ENCODE results near the gene PCP2. TPM values are rescaled to one million over a fixed set of nuclear protein-coding genes. Genes with fewer than 3 reads are reported as not detected.

PCP2 gene
- total RNA-seq, 1 experiment from 2014 or later: not detected

GRCh38 chr19:7620442-7621412, 12.8 kb downstream of the PCP2 start:
- in situ Hi-C loops (cut with HindIII; ENCODE audit: low pct_unique_long_range_greater_than_20kb, low sequenced_read_pairs): no loop called here
- no TSS peak for BruUV-seq (replicated peaks)
- POLR2A ChIA-PET: no interaction called here

More at GRCh38 chr19:7620442-7621412, 12.8 kb downstream of the PCP2 start:
- Histone ChIP-seq H3K9me3 (ENCODE audit: control insufficient read depth, insufficient read depth, low read depth, low read length) (no peaks in the 10 kb centered on the region), H3K27ac (ENCODE audit: low read length) (no peak overlapping the region), H3K27me3 (ENCODE audit: control insufficient read depth, insufficient read depth, low read length) (no peaks in the 10 kb centered on the region), H3K36me3 (ENCODE audit: control insufficient read depth, insufficient read depth, low read length) (no peaks in the 10 kb centered on the region), H3K4me3 (ENCODE audit: low read depth in 2 of 2, low read length in 2 of 2) (no peak overlapping the region), H3K4me1 (ENCODE audit: control insufficient read depth, insufficient read depth, low read length) (no peaks in the 10 kb centered on the region)
- ATAC-seq (no peak), DNase-seq (ENCODE audit: low read depth, low spot score) (no peak)
- CTCF ChIA-PET: no interaction called here
- TF ChIP-seq REST (IDR thresholded peaks at IDR 0.05; ENCODE audit: insufficient read depth in 1 of 2, low read depth in 2 of 2, low read length in 1 of 2) (no peak), POLR2AphosphoS5 (IDR thresholded peaks at IDR 0.05; ENCODE audit: low read depth, low read length) (no peak), SIN3A (IDR thresholded peaks at IDR 0.05; ENCODE audit: borderline replicate concordance, insufficient read depth, low read depth, low read length) (no peak), TCF7L2 (IDR thresholded peaks at IDR 0.05; ENCODE audit: low read depth, low read length) (no peak), CTCF (IDR thresholded peaks at IDR 0.05) (no peak)
- intact Hi-C loops (cut with micrococcal nuclease; ENCODE audit: unreplicated experiment): no loop called here
